Hindlimb muscle (tissue), 1 donor: ENCODE data around the gene MORC2. TPM values are rescaled to one million over a fixed set of nuclear protein-coding genes. Genes with fewer than 3 reads are reported as not detected.

Source experiments
- DNase-seq: peaks from one replicate; pipeline ENCODE4 v3.0.0-alpha.2; 2013
- polyA plus RNA-seq: library from polyadenylated mRNA; unstranded; fragments of 120-200 nt; gene quantifications from one replicate; pipeline ENCODE4 v1.2.1, GENCODE V29; 2013; ENCODE audit not compliant: insufficient read length

The MORC2 gene
- 27.1 TPM for polyA plus RNA-seq

- peak; percentile 34 for DNase-seq
Measured at GRCh38 chr22:30968015-30968923, at the start of gene MORC2. MORC2 (minus strand) TSS chr22:30968774; CDS start chr22:30967889, 885 bp downstream.

GRCh38 chr22:31005535-31005934 is 37.0 kb upstream of the MORC2 start:
- no peak for DNase-seq

- no peak for DNase-seq
Measured at GRCh38 chr22:31001124-31001770, 32.7 kb upstream of the MORC2 start.

DNA sequence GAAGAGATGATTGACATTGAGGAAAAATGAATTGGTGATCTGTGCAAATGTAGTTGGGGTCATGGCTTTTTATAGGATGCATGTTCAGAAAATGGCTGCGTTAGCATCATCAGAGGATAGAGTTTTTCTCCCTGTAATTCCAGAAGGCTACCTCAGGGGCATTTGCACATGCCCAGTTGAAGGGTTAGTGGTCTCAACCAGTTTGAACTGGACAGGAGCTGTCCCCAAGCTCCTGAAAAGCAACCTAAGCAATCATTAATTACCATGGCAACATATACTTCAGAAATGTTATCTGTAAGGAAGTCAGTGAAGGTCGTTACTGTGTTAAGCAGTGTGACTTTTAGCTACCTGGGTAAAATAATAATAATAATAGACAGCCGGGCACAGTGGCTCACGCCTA is 29.8 kb upstream of the MORC2 start:
- no peak for DNase-seq

DNA sequence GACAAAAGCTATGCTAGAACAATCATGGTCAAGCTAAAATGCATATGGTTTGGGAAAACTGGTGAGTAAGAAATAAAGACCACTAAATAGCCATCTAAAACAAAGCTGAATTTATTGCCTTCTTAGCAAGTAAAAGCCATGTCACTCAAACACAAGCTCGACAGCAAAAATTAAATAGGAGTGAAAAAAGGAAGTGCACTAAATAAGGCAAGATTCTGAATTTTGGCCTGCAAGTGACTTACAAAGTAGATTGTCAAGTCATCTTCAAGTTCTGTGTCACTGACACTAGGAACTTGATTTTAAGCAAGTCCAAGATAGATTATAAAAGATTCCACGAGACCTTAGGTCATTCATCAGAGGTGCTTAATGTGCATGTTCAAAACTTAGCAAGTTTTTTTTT is 27.9 kb upstream of the MORC2 start:
- no peak for DNase-seq

DNA sequence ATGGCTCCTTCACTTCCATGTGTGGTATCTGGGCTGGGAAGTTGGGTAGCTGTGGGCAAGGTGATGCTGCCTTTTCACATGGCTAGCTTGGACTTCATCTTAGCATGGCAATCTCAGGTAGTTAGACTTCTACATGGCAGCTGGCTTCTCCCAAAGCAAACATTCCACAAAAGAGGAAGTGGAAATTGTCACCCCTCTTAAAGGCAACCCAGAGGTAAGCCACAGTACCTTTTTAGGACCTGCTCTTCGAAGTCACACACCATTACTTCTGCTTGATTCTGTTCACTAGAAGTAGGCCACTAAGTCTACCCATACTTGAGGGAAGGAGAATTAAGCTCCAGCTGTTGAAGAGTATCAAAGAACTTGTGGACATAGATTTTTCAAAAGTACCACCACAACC is 26.4 kb upstream of the MORC2 start:
- no peak for DNase-seq

DNA sequence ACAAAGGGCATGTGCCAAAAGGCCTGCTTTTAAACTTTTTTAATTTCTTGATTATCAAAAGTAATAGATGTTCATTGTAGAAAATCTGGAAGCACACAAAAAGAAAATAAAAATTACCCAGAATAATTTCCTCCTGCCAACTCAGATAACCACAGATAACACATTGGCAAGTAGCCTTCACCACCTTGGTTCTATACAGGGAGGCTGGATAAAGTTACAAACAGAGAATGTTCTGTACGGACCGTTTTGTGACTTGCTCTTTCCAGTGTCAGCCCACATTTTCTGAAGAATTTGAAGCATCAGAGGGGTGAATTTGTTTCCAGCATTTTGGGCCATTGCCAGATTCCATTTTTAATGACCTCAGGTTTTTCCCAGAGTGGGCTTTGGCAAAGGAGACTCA is 24.0 kb upstream of the MORC2 start:
- no peak for DNase-seq

DNA sequence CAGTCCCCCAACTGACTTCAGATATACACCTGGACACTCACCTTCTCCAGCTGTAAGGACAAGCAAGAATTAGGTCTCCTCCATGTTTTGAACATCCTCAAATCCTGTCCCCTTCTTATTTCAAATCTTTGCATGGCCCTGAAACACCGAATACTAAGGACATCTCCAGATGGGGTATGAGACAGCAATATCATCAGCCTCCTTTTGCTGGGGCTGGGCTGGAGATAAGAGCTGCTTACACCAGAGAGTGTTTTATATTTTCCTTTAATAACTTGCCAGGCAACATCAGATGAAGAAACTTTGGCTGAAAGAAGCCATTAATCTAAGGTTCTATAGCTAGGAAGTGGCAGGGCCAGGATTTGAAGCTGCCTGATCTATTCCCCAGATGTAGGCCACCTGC is 22.1 kb upstream of the MORC2 start:
- DNase-seq, result no peak

- DNase-seq, result no peak
Measured at GRCh38 chr22:30989474-30989873, 20.9 kb upstream of the MORC2 start.

GRCh38 chr22:30985561-30986208 is 17.1 kb upstream of the MORC2 start:
- no peak for DNase-seq

GRCh38 chr22:30984317-30984716 is 15.7 kb upstream of the MORC2 start:
- DNase-seq, result no peak

GRCh38 chr22:30982512-30982911 is 13.9 kb upstream of the MORC2 start:
- DNase-seq, result no peak

DNA sequence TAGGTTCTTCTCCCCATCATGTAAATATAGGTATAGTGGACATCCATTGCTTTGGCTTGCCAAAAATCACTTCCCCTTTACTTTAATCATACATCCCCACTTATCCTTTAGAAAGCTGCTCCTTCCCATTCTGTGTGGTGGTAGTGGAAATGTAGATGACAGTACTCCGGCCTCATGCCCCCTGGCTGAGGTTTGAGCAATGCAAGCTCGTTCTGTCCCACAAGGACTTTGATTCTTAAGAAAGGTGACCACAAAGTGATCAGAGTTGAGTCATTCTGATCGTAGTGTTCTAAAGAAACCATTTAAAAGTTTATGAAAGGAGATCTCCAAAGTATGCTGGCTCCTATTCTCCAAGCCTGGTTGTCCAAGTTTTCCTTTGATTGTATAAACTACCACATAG is 11.4 kb upstream of the MORC2 start:
- DNase-seq, result no peak

- no peak for DNase-seq
Measured at GRCh38 chr22:30978304-30978962, 9.9 kb upstream of the MORC2 start.

DNA sequence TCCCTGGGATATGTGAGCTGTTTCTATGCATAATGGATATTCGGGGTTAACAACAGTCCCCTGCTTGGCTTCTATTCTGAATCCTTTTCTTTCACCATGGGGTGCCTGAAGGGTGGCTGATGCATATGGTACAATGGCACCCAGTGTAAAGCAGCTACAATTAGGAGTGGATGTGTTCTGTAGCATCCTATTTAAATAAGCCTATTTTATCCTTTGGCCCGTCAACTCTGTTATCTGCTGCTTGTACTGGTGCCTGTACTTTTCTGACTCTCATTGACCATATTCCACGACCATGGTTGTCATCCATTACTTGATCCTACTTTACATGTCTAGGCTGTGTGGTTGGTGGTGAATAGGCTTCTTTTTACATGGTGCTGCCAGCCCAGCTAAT is 1.8 kb upstream of the MORC2 start:
- DNase-seq, result no peak

- no peak for DNase-seq
Measured at GRCh38 chr22:30969532-30970355, 1.2 kb upstream of the MORC2 start.

DNA sequence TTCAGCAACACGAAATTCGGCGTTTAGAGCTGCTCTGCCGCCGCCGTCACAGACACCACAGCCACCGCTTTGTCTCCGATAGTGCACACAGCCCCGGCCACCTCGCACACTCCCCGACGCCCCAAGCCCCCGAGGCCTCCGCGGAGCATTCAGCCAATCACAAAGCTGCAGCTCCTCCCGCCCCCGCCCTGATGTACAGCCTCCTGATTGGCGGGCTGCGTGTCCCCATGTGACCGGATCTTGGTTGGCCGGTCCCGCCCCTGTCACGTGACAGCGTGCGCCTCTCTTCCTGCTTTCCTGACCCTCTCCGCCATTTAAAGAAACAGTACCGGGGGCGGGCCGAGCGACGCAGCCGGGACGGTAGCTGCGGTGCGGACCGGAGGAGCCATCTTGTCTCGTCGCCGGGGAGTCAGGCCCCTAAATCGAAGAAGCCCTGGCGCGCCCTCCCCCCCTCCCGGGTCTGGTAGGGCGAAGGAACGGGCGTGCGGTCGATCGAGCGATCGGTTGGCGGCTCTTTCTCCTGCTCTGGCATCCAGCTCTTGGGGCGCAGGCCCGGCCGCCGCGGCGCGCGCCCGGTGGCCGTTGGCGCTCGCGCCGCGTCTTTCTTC is 454 bp upstream of the MORC2 start, which contains the start of gene TUG1:
TSS of gene TUG1 (plus strand) at position 342 of the 608 bp plus-strand sequence.
- peak; percentile 99 for DNase-seq

GRCh38 chr22:30964858-30965257 is 3.7 kb downstream of the MORC2 start:
- no peak for DNase-seq

DNA sequence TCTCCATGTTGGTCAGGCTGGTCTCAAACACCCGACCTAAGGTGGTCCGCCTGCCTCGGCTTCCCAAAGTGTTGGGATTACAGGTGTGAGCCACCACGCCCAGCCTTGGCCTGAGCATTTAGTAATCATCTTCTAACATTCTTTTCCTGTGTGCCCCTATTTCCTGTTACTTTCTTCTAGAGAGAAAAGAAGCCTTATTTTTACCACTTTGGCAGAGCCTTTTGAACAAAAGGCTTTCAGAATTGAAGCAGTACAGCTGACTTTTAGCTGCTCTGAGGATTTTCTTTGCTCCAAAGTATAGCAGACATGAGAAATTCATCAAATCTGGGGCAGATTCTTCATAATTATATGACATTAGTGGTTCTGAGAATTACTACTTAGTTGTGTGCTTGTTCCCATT is 13.4 kb downstream of the MORC2 start:
- no peak for DNase-seq

- no peak for DNase-seq
Measured at GRCh38 chr22:30953206-30953605, 15.4 kb downstream of the MORC2 start.

- DNase-seq, result no peak
Measured at GRCh38 chr22:30949934-30950660, 18.5 kb downstream of the MORC2 start.
